Vagina (tissue), 2 donors: ENCODE results near the gene ZFHX3.

ENCODE experiments used
- POLR2A ChIP-seq, 2 donors: fragments of 450-650 bp; IDR thresholded peaks; one replicate each; pipeline ENCODE4 v1.6.1; 2017; ENCODE audit warnings: antibody characterized with exemption in 2 of 2, mild to moderate bottlenecking in 2 of 2, moderate library complexity in 2 of 2
- POLR2AphosphoS5 ChIP-seq, 2 donors: sonication (generic); formaldehyde crosslinking; IDR thresholded peaks; one replicate each; pipeline ENCODE4 v1.9.0; 2017; ENCODE audit warnings: antibody characterized with exemption in 2 of 2, mild to moderate bottlenecking in 2 of 2, low read depth in 1 of 2; ENCODE audit not compliant: insufficient read depth in 1 of 2
- TF ChIP-seq, protein P1 (sequence below), 3 experiments: fragments of 450-650 bp in 2 of 3; fragments of 200-600 bp in 1 of 3; sonication (generic) in 1 of 3; IDR thresholded peaks; one replicate each; pipeline ENCODE4 v1.5.1; 2017 to 2019; ENCODE audit warnings: antibody characterized with exemption in 3 of 3, mild to moderate bottlenecking in 2 of 3, moderate library complexity in 2 of 3

GRCh38 chr16:72925631-72925979 lies 122.3 kb downstream of the ZFHX3 start:
- TF ChIP-seq, protein P1, sequence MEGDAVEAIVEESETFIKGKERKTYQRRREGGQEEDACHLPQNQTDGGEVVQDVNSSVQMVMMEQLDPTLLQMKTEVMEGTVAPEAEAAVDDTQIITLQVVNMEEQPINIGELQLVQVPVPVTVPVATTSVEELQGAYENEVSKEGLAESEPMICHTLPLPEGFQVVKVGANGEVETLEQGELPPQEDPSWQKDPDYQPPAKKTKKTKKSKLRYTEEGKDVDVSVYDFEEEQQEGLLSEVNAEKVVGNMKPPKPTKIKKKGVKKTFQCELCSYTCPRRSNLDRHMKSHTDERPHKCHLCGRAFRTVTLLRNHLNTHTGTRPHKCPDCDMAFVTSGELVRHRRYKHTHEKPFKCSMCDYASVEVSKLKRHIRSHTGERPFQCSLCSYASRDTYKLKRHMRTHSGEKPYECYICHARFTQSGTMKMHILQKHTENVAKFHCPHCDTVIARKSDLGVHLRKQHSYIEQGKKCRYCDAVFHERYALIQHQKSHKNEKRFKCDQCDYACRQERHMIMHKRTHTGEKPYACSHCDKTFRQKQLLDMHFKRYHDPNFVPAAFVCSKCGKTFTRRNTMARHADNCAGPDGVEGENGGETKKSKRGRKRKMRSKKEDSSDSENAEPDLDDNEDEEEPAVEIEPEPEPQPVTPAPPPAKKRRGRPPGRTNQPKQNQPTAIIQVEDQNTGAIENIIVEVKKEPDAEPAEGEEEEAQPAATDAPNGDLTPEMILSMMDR (IDR thresholded peaks at IDR 0.05) = no peak
- TF ChIP-seq POLR2AphosphoS5 (IDR thresholded peaks at IDR 0.05; ENCODE audit: insufficient read depth in 1 of 2, low read depth in 1 of 2) = no peak
- no peak for TF ChIP-seq POLR2A (IDR thresholded peaks at IDR 0.05)
